Small intestine (tissue), 7 donors: Measurements from ENCODE around the gene ZHX3. TPM values are rescaled to one million over a fixed set of nuclear protein-coding genes. Genes with fewer than 3 reads are reported as not detected.

Experiments used
- DNase-seq, 2 donors: peaks; one replicate each; pipeline versions ENCODE4 v3.0.0 to v3.0.0-alpha.2; 2013
- FAIRE-seq: peaks from 2 replicates; lab custom pipeline; 2012; peaks lifted over from hg19 to GRCh38; lab: Jason Lieb, UNC
- H3K27ac ChIP-seq, 3 donors: one replicate each; pipeline ENCODE4 v1.5.1; 2013; ENCODE audit warnings: low read length in 2 of 3, mild to moderate bottlenecking in 2 of 3, control low read depth in 1 of 3, inconsistent platforms in 1 of 3, low read depth in 1 of 3, moderate library complexity in 1 of 3
- H3K27me3 ChIP-seq, 3 donors: one replicate each; pipeline ENCODE4 v1.6.1; 2013; ENCODE audit warnings: low read length in 3 of 3, inconsistent platforms in 1 of 3; ENCODE audit not compliant: control insufficient read depth in 3 of 3, insufficient read depth in 3 of 3
- H3K36me3 ChIP-seq, 3 donors: one replicate each; pipeline ENCODE4 v1.6.1; 2013; ENCODE audit warnings: low read length in 3 of 3, inconsistent platforms in 1 of 3, low read depth in 1 of 3, mild to moderate bottlenecking in 1 of 3, moderate library complexity in 1 of 3; ENCODE audit not compliant: control insufficient read depth in 3 of 3, insufficient read depth in 2 of 3
- H3K4me1 ChIP-seq, 3 donors: one replicate each; pipeline ENCODE4 v1.6.1; 2013; ENCODE audit warnings: low read length in 2 of 3, inconsistent platforms in 1 of 3, low read depth in 1 of 3, mild to moderate bottlenecking in 1 of 3, moderate library complexity in 1 of 3; ENCODE audit not compliant: control insufficient read depth in 3 of 3, insufficient read depth in 2 of 3
- H3K4me3 ChIP-seq, 3 donors: one replicate each; pipeline ENCODE4 v1.5.1; 2013; ENCODE audit warnings: low read length in 3 of 3, control low read depth in 1 of 3, inconsistent platforms in 1 of 3, low read depth in 1 of 3, mild to moderate bottlenecking in 1 of 3, moderate library complexity in 1 of 3
- H3K9me3 ChIP-seq, 2 donors: one replicate each; pipeline ENCODE4 v1.6.1; 2013; ENCODE audit warnings: low read depth in 1 of 2, low read length in 1 of 2; ENCODE audit not compliant: control insufficient read depth in 2 of 2, insufficient read depth in 1 of 2
- WGBS, 3 donors: extraction: QIAGEN DNeasy Blood & Tissue Kit; methylation state at CpG; one replicate each; pipeline ENCODE4 v1.1.7; 2013; 5-methylcytosine and 5-hydroxymethylcytosine counted together
- polyA plus RNA-seq, 4 donors: library from polyadenylated mRNA; stranded (reverse) in 3 of 4; unstranded in 1 of 4; fragments of 200-250 nt in 3 of 4; fragments of 120-200 nt in 1 of 4; gene quantifications; one replicate each; pipeline versions ENCODE4 v1.2.1 to v1.2.3, GENCODE V29; 2013
- donor health status: healthy with polysubstance abuse.
- donor health status: control.
- donor health status: control.
- donor health status: Bipolar disorder and iron deficiency.
- donor health status: healthy.

Gene ZHX3
- polyA plus RNA-seq, 4 donors, result 6.0 to 18.3 (median 10.2) TPM

GRCh38 chr20:41273445-41273844 lies 44.1 kb downstream of the ZHX3 start:
- FAIRE-seq (no peak), DNase-seq (no peak)
- Histone ChIP-seq H3K4me3 (no peak overlapping the region), H3K27ac (no peak overlapping the region), H3K4me1 (peaks cover 0 to 4% (median 0%) of the 10 kb centered on the region in 3 donors), H3K36me3 (no peaks in the 10 kb centered on the region), H3K9me3 (no peaks in the 10 kb centered on the region), H3K27me3 (no peaks in the 10 kb centered on the region)

- H3K9me3 ChIP-seq, result no peaks in the 10 kb centered on the region
- H3K36me3 ChIP-seq, result peaks cover 0 to 2% (median 0%) of the 10 kb centered on the region in 3 donors
- H3K4me3 ChIP-seq, result no peak overlapping the region
- FAIRE-seq (no peak), DNase-seq (no peak)
- peaks cover 0 to 4% (median 0%) of the 10 kb centered on the region in 3 donors for H3K4me1 ChIP-seq
- no peak overlapping the region for H3K27ac ChIP-seq
- H3K27me3 ChIP-seq, result no peaks in the 10 kb centered on the region
- 29 to 68% (median 41%) methylated on average over 1 of the region's 1 CpG for WGBS, 3 donors
These were observed 45.2 kb downstream of the ZHX3 start for GRCh38 chr20:41272339-41272738.

GRCh38 chr20:41268917-41269652 lies 48.4 kb downstream of the ZHX3 start:
- no peak overlapping the region for H3K27ac ChIP-seq
- H3K4me1 ChIP-seq, result no peaks in the 10 kb centered on the region
- no peaks in the 10 kb centered on the region for H3K9me3 ChIP-seq
- no peaks in the 10 kb centered on the region for H3K27me3 ChIP-seq
- H3K36me3 ChIP-seq, result peaks cover 0 to 2% (median 0%) of the 10 kb centered on the region in 3 donors
- FAIRE-seq (no peak), DNase-seq (no peak)
- 80 to 96% (median 92%) methylated on average over 4 of the region's 4 CpGs for WGBS, 3 donors
- no peak overlapping the region for H3K4me3 ChIP-seq

GRCh38 chr20:41268402-41268801 lies 49.1 kb downstream of the ZHX3 start:
- FAIRE-seq (no peak), DNase-seq (no peak)
- Histone ChIP-seq H3K27ac (no peak overlapping the region), H3K9me3 (no peaks in the 10 kb centered on the region), H3K4me3 (no peak overlapping the region), H3K27me3 (no peaks in the 10 kb centered on the region), H3K4me1 (no peaks in the 10 kb centered on the region), H3K36me3 (peaks cover 0 to 2% (median 0%) of the 10 kb centered on the region in 3 donors)
- WGBS, 3 donors, result 81 to 93% (median 83%) methylated on average over 1 of the region's 1 CpG

DNA sequence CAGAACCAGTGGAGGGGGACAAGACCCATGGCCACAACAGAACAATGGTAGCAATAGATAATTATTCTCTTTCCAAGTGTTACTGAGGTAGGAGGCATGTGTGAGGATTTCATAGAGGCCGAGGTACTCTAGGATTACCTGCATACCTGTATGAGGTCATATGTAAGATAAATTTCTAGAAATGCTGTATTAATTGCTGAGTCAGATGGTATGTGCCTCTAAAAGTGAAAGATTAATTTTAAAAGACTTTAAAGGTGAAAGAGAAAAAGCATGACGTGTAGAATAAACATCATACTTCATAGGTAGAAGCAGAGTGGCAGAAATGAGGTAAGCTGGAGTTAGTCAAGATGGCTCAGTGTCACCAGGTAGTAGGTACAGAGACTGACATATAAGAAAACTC lies 51.6 kb downstream of the ZHX3 start:
- DNase-seq (peak in 1 of 2 donors; percentile 35), FAIRE-seq (no peak)
- H3K4me1 ChIP-seq, result no peaks in the 10 kb centered on the region
- no peaks in the 10 kb centered on the region for H3K9me3 ChIP-seq
- peaks cover 0 to 2% (median 0%) of the 10 kb centered on the region in 3 donors for H3K36me3 ChIP-seq
- peak overlapping the region in 1 of 3 donors; percentile 47 for H3K27ac ChIP-seq
- no peaks in the 10 kb centered on the region for H3K27me3 ChIP-seq
- WGBS, 3 donors, result 84 to 89% (median 85%) methylated on average over 2 of the region's 2 CpGs
- no peak overlapping the region for H3K4me3 ChIP-seq

GRCh38 chr20:41264819-41265218 lies 52.7 kb downstream of the ZHX3 start:
- FAIRE-seq, result peak; percentile 61
- H3K4me3 ChIP-seq, result no peak overlapping the region
- H3K4me1 ChIP-seq, result no peaks in the 10 kb centered on the region
- WGBS, 3 donors, result 97 to 98% (median 98%) methylated on average over 2 of the region's 2 CpGs
- H3K27ac ChIP-seq, result no peak overlapping the region
- H3K27me3 ChIP-seq, result no peaks in the 10 kb centered on the region
- peaks cover 0 to 2% (median 0%) of the 10 kb centered on the region in 3 donors for H3K36me3 ChIP-seq
- H3K9me3 ChIP-seq, result no peaks in the 10 kb centered on the region
- no peak for DNase-seq

DNA sequence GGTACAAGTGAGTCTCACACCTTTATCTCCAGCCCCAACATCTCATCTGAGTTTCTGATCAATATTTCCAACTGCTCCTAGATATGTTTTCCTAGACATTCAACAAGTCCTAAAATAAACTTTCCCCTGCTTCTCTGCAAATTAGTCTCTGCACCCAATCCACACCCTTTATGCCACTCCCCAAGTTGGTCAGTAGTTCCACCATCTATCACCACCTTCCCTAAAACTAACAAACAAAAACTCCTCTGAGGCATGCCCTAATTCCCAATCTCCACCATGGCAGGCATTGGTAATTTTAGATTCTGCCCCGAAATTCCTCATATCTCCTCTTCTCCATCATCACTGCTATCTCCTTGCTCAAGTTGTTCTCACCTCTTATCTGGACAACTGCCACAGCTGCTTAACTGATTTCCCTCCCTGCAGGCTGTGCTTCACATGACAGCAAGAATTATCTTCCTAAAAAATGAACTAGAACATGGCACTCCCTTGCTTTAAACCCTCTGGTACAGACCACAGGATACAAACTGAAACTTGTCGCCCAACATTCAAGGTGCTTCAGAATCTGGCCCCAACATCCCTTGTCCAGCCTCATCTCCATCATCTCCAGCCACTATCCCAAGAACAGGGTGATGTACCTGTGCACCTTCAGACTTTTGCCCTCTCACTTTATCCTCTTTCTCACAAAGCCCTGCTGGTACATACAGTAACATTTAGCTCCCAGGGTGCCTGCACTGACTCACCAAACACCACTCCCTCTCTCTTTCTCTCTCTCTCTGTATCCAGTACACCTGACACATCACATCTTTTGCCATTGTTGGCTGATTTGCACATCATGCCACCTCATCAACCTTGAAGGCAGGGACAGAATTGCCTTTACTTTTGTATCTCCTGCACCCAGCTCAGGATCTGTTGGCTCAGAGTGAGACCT lies 55.5 kb downstream of the ZHX3 start:
- DNase-seq (no peak), FAIRE-seq (no peak)
- WGBS, 3 donors, result 77 to 86% (median 81%) methylated on average over 2 of the region's 2 CpGs
- no peaks in the 10 kb centered on the region for H3K27me3 ChIP-seq
- no peak overlapping the region for H3K27ac ChIP-seq
- no peaks in the 10 kb centered on the region for H3K4me1 ChIP-seq
- H3K9me3 ChIP-seq, result no peaks in the 10 kb centered on the region
- H3K4me3 ChIP-seq, result no peak overlapping the region
- H3K36me3 ChIP-seq, result no peaks in the 10 kb centered on the region

DNA sequence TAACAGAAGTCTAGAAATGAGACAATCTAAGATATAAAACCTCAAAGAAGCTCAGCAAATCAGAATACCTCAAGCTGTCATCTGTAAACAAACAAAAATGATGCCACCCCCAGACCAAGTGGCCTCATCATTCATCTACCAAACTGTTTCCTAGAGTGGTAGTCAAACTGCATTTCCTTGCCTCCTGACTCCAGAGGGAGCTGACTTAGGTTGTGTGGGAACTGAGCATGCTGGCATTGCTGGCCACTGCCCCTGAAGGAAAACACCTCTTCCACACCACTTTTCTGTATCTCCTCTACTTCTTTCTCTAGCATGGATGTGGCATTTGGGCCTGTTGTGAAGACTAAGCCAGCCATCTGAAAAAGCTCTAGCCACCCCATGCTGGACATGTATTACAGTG lies 56.3 kb downstream of the ZHX3 start:
- H3K4me3 ChIP-seq, result no peak overlapping the region

More for the DNA sequence above, 56.3 kb downstream of the ZHX3 start:
- no peak for DNase-seq
- Histone ChIP-seq H3K36me3 (no peaks in the 10 kb centered on the region), H3K27ac (no peak overlapping the region), H3K9me3 (no peaks in the 10 kb centered on the region), H3K4me1 (no peaks in the 10 kb centered on the region), H3K27me3 (no peaks in the 10 kb centered on the region)
- no peak for FAIRE-seq
